Measurements from ENCODE around the gene NT5C2. TPM values are rescaled to one million over a fixed set of nuclear protein-coding genes. Genes with fewer than 3 reads are reported as not detected.

Gene NT5C2
- 74.9 and 129 TPM in 2 replicates for total RNA-seq

GRCh38 chr10:103193107-103193819 is at the start of gene NT5C2:
TSS of gene NT5C2 (minus strand) at chr10:103193272. CDS start at chr10:103174958, 18,314 bp downstream.

Other genes with a start within 250 kb of the NT5C2 start
- under 0.01 TPM in 2 replicates for gene RPEL1, start 52.6 kb upstream of the NT5C2 start, total RNA-seq
- gene INA, start 83.9 kb upstream of the NT5C2 start, total RNA-seq: 1.7 TPM in 1 of 2 replicates, not detected in the other
- 14.3 and 17.1 TPM in 2 replicates for gene PCGF6, start 157.9 kb upstream of the NT5C2 start, total RNA-seq
- gene TAF5, start 174.7 kb upstream of the NT5C2 start, total RNA-seq: 3.8 and 4.1 TPM in 2 replicates
- gene ATP5MK, start 203.2 kb upstream of the NT5C2 start, total RNA-seq: 240 and 313 TPM in 2 replicates
- 44.3 and 54.5 TPM in 2 replicates for gene PDCD11, start 203.4 kb upstream of the NT5C2 start, total RNA-seq

All from tracheal epithelial cell (primary cell).